WTC11 (cell line): ENCODE measurements around the gene PIEZO1.

Experiments
- HMGXB4 ChIP-seq: sonication (generic); formaldehyde crosslinking; IDR thresholded peaks from 2 replicates; pipeline ENCODE4 v1.8.1; 2023; ENCODE audit warnings: mild to moderate bottlenecking, moderate library complexity, missing genetic modification reagents
- IRF2 ChIP-seq: sonication (generic); formaldehyde crosslinking; IDR thresholded peaks from 2 replicates; pipeline ENCODE4 v1.8.0; 2022; ENCODE audit warnings: low read depth, missing genetic modification reagents, borderline replicate concordance

- TF ChIP-seq HMGXB4: no peak
- TF ChIP-seq IRF2 (CRISPR knock-in tag): no peak
Observed at GRCh38 chr16:88763502-88764053, 21.4 kb downstream of the PIEZO1 start.
